DOHH2 (cell line): ENCODE results near the gene ADCY10.

Source experiments
- H3F3A ChIP-seq: fragments of 200-600 bp; sonication (generic), shearing (Covaris generic); 2 replicates; pipeline ENCODE4 v1.6.0; 2016; ENCODE audit warnings: antibody characterized with exemption, mild to moderate bottlenecking; ENCODE audit not compliant: control insufficient read depth, insufficient read depth
- H3K27ac ChIP-seq: fragments of 200-600 bp; sonication (generic); 2 replicates; pipeline ENCODE4 v1.5.1; 2014; ENCODE audit warnings: low read depth, mild to moderate bottlenecking, low read length, moderate library complexity
- H3K27me3 ChIP-seq: fragments of 200-600 bp; sonication (generic); 2 replicates; pipeline ENCODE4 v1.6.1; 2014; ENCODE audit warnings: mild to moderate bottlenecking, low read length, mixed read lengths; ENCODE audit not compliant: control insufficient read depth
- H3K36me3 ChIP-seq: fragments of 200-600 bp; sonication (generic); 2 replicates; pipeline ENCODE4 v1.6.1; 2014; ENCODE audit warnings: mild to moderate bottlenecking, low read length, moderate library complexity, mixed read lengths; ENCODE audit not compliant: control insufficient read depth
- H3K4me1 ChIP-seq: fragments of 200-600 bp; sonication (generic); 2 replicates; pipeline ENCODE4 v1.6.1; 2014; ENCODE audit warnings: mild to moderate bottlenecking, low read length, mixed read lengths; ENCODE audit not compliant: control insufficient read depth
- H3K4me2 ChIP-seq: fragments of 200-600 bp; sonication (generic); 2 replicates; pipeline ENCODE4 v1.6.0; 2014; ENCODE audit warnings: mild to moderate bottlenecking, low read length, moderate library complexity
- H3K4me3 ChIP-seq: fragments of 200-600 bp; sonication (generic); 2 replicates; pipeline ENCODE4 v1.5.1; 2014; ENCODE audit warnings: mild to moderate bottlenecking, low read length, mixed read lengths
- H3K79me2 ChIP-seq: fragments of 200-600 bp; sonication (generic); 2 replicates; pipeline ENCODE4 v1.6.1; 2014; ENCODE audit warnings: mild to moderate bottlenecking, low read length, mixed read lengths; ENCODE audit not compliant: control insufficient read depth
- H3K9me2 ChIP-seq: fragments of 200-600 bp; sonication (generic); replicated peaks from 2 replicates; pipeline ENCODE4 v1.6.1; 2014; ENCODE audit warnings: mild to moderate bottlenecking, low read length, mixed read lengths; ENCODE audit not compliant: control insufficient read depth
- H3K9me3 ChIP-seq: fragments of 200-600 bp; sonication (generic); 2 replicates; pipeline ENCODE4 v1.6.1; 2014; ENCODE audit warnings: antibody characterized with exemption, low read length, mixed read lengths; ENCODE audit not compliant: control insufficient read depth, insufficient read depth
- H4K20me1 ChIP-seq: fragments of 200-600 bp; sonication (generic); 2 replicates; pipeline ENCODE4 v1.6.0; 2014; ENCODE audit warnings: low read depth, mild to moderate bottlenecking, antibody characterized with exemption, low read length, moderate library complexity; ENCODE audit not compliant: control insufficient read depth, insufficient read depth
- CTCF ChIP-seq: fragments of 200-600 bp; sonication (generic); IDR thresholded peaks from one replicate; pipeline ENCODE4 v1.5.1; 2014; ENCODE audit warnings: antibody characterized with exemption, mild to moderate bottlenecking, low read depth, low read length; ENCODE audit not compliant: poor library complexity, severe bottlenecking
- EZH2phosphoT487 ChIP-seq: fragments of 200-600 bp; sonication (generic); IDR thresholded peaks from 2 replicates; pipeline ENCODE4 v1.6.1; 2017; ENCODE audit warnings: borderline replicate concordance, mild to moderate bottlenecking, antibody characterized with exemption, low read length, moderate library complexity, mixed read lengths

ADCY10 gene

GRCh38 chr1:167782946-167783345, 131.0 kb downstream of the ADCY10 start:
- Histone ChIP-seq H3K4me1 (no peaks in the 10 kb centered on the region), H4K20me1 (no peaks in the 10 kb centered on the region), H3K36me3 (peaks cover 12% of the 10 kb centered on the region), H3K4me3 (no peak overlapping the region), H3F3A (no peaks in the 10 kb centered on the region; the same call in 1 of the 2 replicates), H3K9me2 (no peaks in the 10 kb centered on the region), H3K4me2 (no peak overlapping the region), H3K79me2 (no peaks in the 10 kb centered on the region), H3K9me3 (no peaks in the 10 kb centered on the region), H3K27ac (no peak overlapping the region), H3K27me3 (no peaks in the 10 kb centered on the region)
- TF ChIP-seq CTCF (no peak), EZH2phosphoT487 (no peak)

GRCh38 chr1:167781558-167781957, 132.4 kb downstream of the ADCY10 start:
- Histone ChIP-seq H3K79me2 (no peaks in the 10 kb centered on the region), H3K27me3 (no peaks in the 10 kb centered on the region), H4K20me1 (no peaks in the 10 kb centered on the region), H3K4me1 (no peaks in the 10 kb centered on the region), H3K4me2 (no peak overlapping the region), H3K4me3 (no peak overlapping the region), H3K9me2 (no peaks in the 10 kb centered on the region), H3K9me3 (no peaks in the 10 kb centered on the region), H3K36me3 (peaks cover 10% of the 10 kb centered on the region), H3F3A (no peaks in the 10 kb centered on the region; the same call in 1 of the 2 replicates), H3K27ac (no peak overlapping the region)
- TF ChIP-seq CTCF (no peak), EZH2phosphoT487 (no peak)

GRCh38 chr1:167777269-167777650, 136.7 kb downstream of the ADCY10 start:
- Histone ChIP-seq H3K27me3 (no peaks in the 10 kb centered on the region), H4K20me1 (no peaks in the 10 kb centered on the region), H3K79me2 (no peaks in the 10 kb centered on the region), H3K4me3 (no peak overlapping the region), H3K4me2 (no peak overlapping the region), H3F3A (no peaks in the 10 kb centered on the region; the same call in 1 of the 2 replicates), H3K9me3 (no peaks in the 10 kb centered on the region), H3K27ac (no peak overlapping the region), H3K9me2 (no peaks in the 10 kb centered on the region; the same call in 1 of the 2 replicates), H3K4me1 (no peaks in the 10 kb centered on the region), H3K36me3 (peaks cover 47% of the 10 kb centered on the region)
- TF ChIP-seq CTCF = no peak
- no peak for TF ChIP-seq EZH2phosphoT487
